Measurements from ENCODE around the gene KCNK16.

Gene KCNK16

GRCh38 chr6:39330057-39330456 lies 7.6 kb upstream of the KCNK16 start:
- H3K27ac ChIP-seq (ENCODE audit: low read depth, low read length): no peak overlapping the region
- TF ChIP-seq CTCF (IDR thresholded peaks at IDR 0.05; ENCODE audit: low read depth, low read length, poor library complexity, severe bottlenecking) (no peak), EZH2phosphoT487 (IDR thresholded peaks at IDR 0.05; ENCODE audit: borderline replicate concordance, low read length) (no peak)
- no peak overlapping the region for H3K4me3 ChIP-seq (ENCODE audit: low read length)
- H3K4me2 ChIP-seq (ENCODE audit: low read length): no peak overlapping the region
- no peaks in the 10 kb centered on the region for H3K9me3 ChIP-seq (ENCODE audit: control insufficient read depth, insufficient read depth, low read length)
- H3F3A ChIP-seq (ENCODE audit: control insufficient read depth, insufficient read depth): no peaks in the 10 kb centered on the region
- no peaks in the 10 kb centered on the region for H3K79me2 ChIP-seq (ENCODE audit: control insufficient read depth, low read length)
- no peaks in the 10 kb centered on the region for H3K27me3 ChIP-seq (ENCODE audit: control insufficient read depth, low read length)
- H3K36me3 ChIP-seq (ENCODE audit: control insufficient read depth, low read length): no peaks in the 10 kb centered on the region
- H3K4me1 ChIP-seq (ENCODE audit: control insufficient read depth, low read length): no peaks in the 10 kb centered on the region
- H3K9me2 ChIP-seq (replicated peaks; ENCODE audit: control insufficient read depth, low read length): no peaks in the 10 kb centered on the region
- H4K20me1 ChIP-seq (ENCODE audit: control insufficient read depth, insufficient read depth, low read depth, low read length): no peaks in the 10 kb centered on the region

GRCh38 chr6:39328066-39328465 lies 5.6 kb upstream of the KCNK16 start:
- H3K4me1 ChIP-seq (ENCODE audit: control insufficient read depth, low read length): no peaks in the 10 kb centered on the region
- no peaks in the 10 kb centered on the region for H3K36me3 ChIP-seq (ENCODE audit: control insufficient read depth, low read length)
- H3K4me2 ChIP-seq (ENCODE audit: low read length): no peak overlapping the region
- H3F3A ChIP-seq (ENCODE audit: control insufficient read depth, insufficient read depth): no peaks in the 10 kb centered on the region
- H3K4me3 ChIP-seq (ENCODE audit: low read length): no peak overlapping the region
- H3K9me3 ChIP-seq (ENCODE audit: control insufficient read depth, insufficient read depth, low read length): no peaks in the 10 kb centered on the region
- no peaks in the 10 kb centered on the region for H3K27me3 ChIP-seq (ENCODE audit: control insufficient read depth, low read length)
- H3K79me2 ChIP-seq (ENCODE audit: control insufficient read depth, low read length): no peaks in the 10 kb centered on the region
- H3K9me2 ChIP-seq (replicated peaks; ENCODE audit: control insufficient read depth, low read length): no peaks in the 10 kb centered on the region
- H4K20me1 ChIP-seq (ENCODE audit: control insufficient read depth, insufficient read depth, low read depth, low read length): no peaks in the 10 kb centered on the region
- TF ChIP-seq CTCF (IDR thresholded peaks at IDR 0.05; ENCODE audit: low read depth, low read length, poor library complexity, severe bottlenecking) (no peak), EZH2phosphoT487 (IDR thresholded peaks at IDR 0.05; ENCODE audit: borderline replicate concordance, low read length) (no peak)
- H3K27ac ChIP-seq (ENCODE audit: low read depth, low read length): no peak overlapping the region

- H3K27ac ChIP-seq (ENCODE audit: low read depth, low read length): no peak overlapping the region
- H4K20me1 ChIP-seq (ENCODE audit: control insufficient read depth, insufficient read depth, low read depth, low read length): no peaks in the 10 kb centered on the region
- H3K36me3 ChIP-seq (ENCODE audit: control insufficient read depth, low read length): no peaks in the 10 kb centered on the region
- no peak overlapping the region for H3K4me2 ChIP-seq (ENCODE audit: low read length)
- no peaks in the 10 kb centered on the region for H3K27me3 ChIP-seq (ENCODE audit: control insufficient read depth, low read length)
- H3K79me2 ChIP-seq (ENCODE audit: control insufficient read depth, low read length): no peaks in the 10 kb centered on the region
- H3K9me3 ChIP-seq (ENCODE audit: control insufficient read depth, insufficient read depth, low read length): no peaks in the 10 kb centered on the region
- H3F3A ChIP-seq (ENCODE audit: control insufficient read depth, insufficient read depth): no peaks in the 10 kb centered on the region
- no peak for TF ChIP-seq CTCF (IDR thresholded peaks at IDR 0.05; ENCODE audit: low read depth, low read length, poor library complexity, severe bottlenecking)
- no peak for TF ChIP-seq EZH2phosphoT487 (IDR thresholded peaks at IDR 0.05; ENCODE audit: borderline replicate concordance, low read length)
- H3K4me1 ChIP-seq (ENCODE audit: control insufficient read depth, low read length): no peaks in the 10 kb centered on the region
- H3K9me2 ChIP-seq (replicated peaks; ENCODE audit: control insufficient read depth, low read length): no peaks in the 10 kb centered on the region
- H3K4me3 ChIP-seq (ENCODE audit: low read length): no peak overlapping the region
Measured at GRCh38 chr6:39327507-39327906, 5.0 kb upstream of the KCNK16 start.

- Histone ChIP-seq H3K27ac (ENCODE audit: low read depth, low read length) (no peak overlapping the region), H4K20me1 (ENCODE audit: control insufficient read depth, insufficient read depth, low read depth, low read length) (no peaks in the 10 kb centered on the region), H3K4me2 (ENCODE audit: low read length) (no peak overlapping the region), H3K4me1 (ENCODE audit: control insufficient read depth, low read length) (no peaks in the 10 kb centered on the region), H3F3A (ENCODE audit: control insufficient read depth, insufficient read depth) (no peaks in the 10 kb centered on the region), H3K9me3 (ENCODE audit: control insufficient read depth, insufficient read depth, low read length) (no peaks in the 10 kb centered on the region), H3K79me2 (ENCODE audit: control insufficient read depth, low read length) (no peaks in the 10 kb centered on the region), H3K9me2 (replicated peaks; ENCODE audit: control insufficient read depth, low read length) (no peaks in the 10 kb centered on the region), H3K4me3 (ENCODE audit: low read length) (no peak overlapping the region), H3K36me3 (ENCODE audit: control insufficient read depth, low read length) (no peaks in the 10 kb centered on the region), H3K27me3 (ENCODE audit: control insufficient read depth, low read length) (no peaks in the 10 kb centered on the region)
- no peak for TF ChIP-seq CTCF (IDR thresholded peaks at IDR 0.05; ENCODE audit: low read depth, low read length, poor library complexity, severe bottlenecking)
- no peak for TF ChIP-seq EZH2phosphoT487 (IDR thresholded peaks at IDR 0.05; ENCODE audit: borderline replicate concordance, low read length)
Measured at GRCh38 chr6:39321761-39322160, 741 bp downstream of the KCNK16 start.

Data from DOHH2 (cell line).